HEK293 (cell line): Measurements from ENCODE around the gene SPHK1.

Experiments
- CTCF ChIA-PET: fragments of 350-600 bp; formaldehyde crosslinking; extraction: SDS; loops from one replicate; lab custom pipeline; 2021; ENCODE audit warnings: antibody characterized with exemption; lab: Yijun Ruan, JAX
- POLR2A ChIA-PET: fragments of 300-600 bp; formaldehyde crosslinking; extraction: SDS; loops from one replicate; lab custom pipeline; 2020; ENCODE audit warnings: antibody characterized with exemption, inconsistent platforms; lab: Yijun Ruan, JAX
- H3K27ac ChIP-seq: fragments of 200-500 bp; sonication (Bioruptor generic); 2 replicates; pipeline ENCODE4 v1.5.1; 2014; ENCODE audit warnings: low read depth, low read length, control low read depth, inconsistent platforms; ENCODE audit errors: extremely low read depth
- H3K36me3 ChIP-seq, 2 experiments: fragments of 200-500 bp in 1 of 2; sonication (Bioruptor generic) in 1 of 2; 1 replicate in 1 of 2; 2 replicates in 1 of 2; pipeline ENCODE4 v1.5.1; 2014 to 2017; ENCODE audit warnings: inconsistent platforms in 2 of 2, low read length in 2 of 2; ENCODE audit not compliant: control insufficient read depth in 2 of 2, insufficient read depth in 1 of 2
- H3K4me1 ChIP-seq: fragments of 200-500 bp; sonication (Bioruptor generic); 2 replicates; pipeline ENCODE4 v1.5.1; 2014; ENCODE audit warnings: mild to moderate bottlenecking, low read length, inconsistent platforms; ENCODE audit not compliant: control insufficient read depth, insufficient read depth
- H3K4me3 ChIP-seq: 2 replicates; pipeline ENCODE4 v1.5.1; 2011; ENCODE audit warnings: low read depth, mild to moderate bottlenecking, control low read depth, low read length, moderate library complexity
- H3K9me3 ChIP-seq: fragments of 200-500 bp; sonication (Bioruptor generic); 2 replicates; pipeline ENCODE4 v1.5.1; 2014; ENCODE audit warnings: low read depth, low read length, inconsistent platforms; ENCODE audit not compliant: control insufficient read depth, insufficient read depth
- GLIS2 ChIP-seq: fragments of 450-650 bp; formaldehyde crosslinking; IDR thresholded peaks from 2 replicates; pipeline ENCODE4 v1.5.1; 2016; ENCODE audit warnings: missing biosample characterization, missing genetic modification characterization
- KLF10 ChIP-seq: fragments of 450-650 bp; IDR thresholded peaks from 2 replicates; pipeline ENCODE4 v1.5.1; 2018; ENCODE audit warnings: missing biosample characterization, mild to moderate bottlenecking, missing genetic modification characterization
- PATZ1 ChIP-seq: fragments of 450-650 bp; formaldehyde crosslinking; IDR thresholded peaks from 2 replicates; pipeline ENCODE4 v1.5.1; 2016; ENCODE audit warnings: missing biosample characterization, missing genetic modification characterization
- ZEB2 ChIP-seq: fragments of 450-650 bp; formaldehyde crosslinking; IDR thresholded peaks from 2 replicates; pipeline ENCODE4 v1.5.1; 2016; ENCODE audit warnings: missing biosample characterization, missing genetic modification characterization
- ZFHX2 ChIP-seq: fragments of 450-650 bp; formaldehyde crosslinking; conservative IDR thresholded peaks from 2 replicates; pipeline ENCODE4 v1.5.1; 2016; ENCODE audit warnings: missing biosample characterization, missing genetic modification characterization
- ZNF184 ChIP-seq: fragments of 450-650 bp; IDR thresholded peaks from 2 replicates; pipeline ENCODE4 v1.5.1; 2018; ENCODE audit warnings: missing biosample characterization, mild to moderate bottlenecking, missing genetic modification characterization
- ZNF362 ChIP-seq: fragments of 450-650 bp; formaldehyde crosslinking; IDR thresholded peaks from 2 replicates; pipeline ENCODE4 v1.5.1; 2016; ENCODE audit warnings: missing biosample characterization, missing genetic modification characterization
- ZNF544 ChIP-seq: fragments of 450-650 bp; formaldehyde crosslinking; IDR thresholded peaks from 2 replicates; pipeline ENCODE4 v1.5.0; 2017; ENCODE audit warnings: missing biosample characterization, missing genetic modification characterization
- ZNF561 ChIP-seq: fragments of 450-650 bp; IDR thresholded peaks from 2 replicates; pipeline ENCODE4 v1.5.1; 2018; ENCODE audit warnings: missing biosample characterization, missing genetic modification characterization, borderline replicate concordance
- ZNF600 ChIP-seq: fragments of 450-650 bp; formaldehyde crosslinking; IDR thresholded peaks from 2 replicates; pipeline ENCODE4 v1.5.1; 2016; ENCODE audit warnings: missing biosample characterization, missing genetic modification characterization
- ZNF629 ChIP-seq: fragments of 450-650 bp; formaldehyde crosslinking; IDR thresholded peaks from 2 replicates; pipeline ENCODE4 v1.5.1; 2017; ENCODE audit warnings: missing biosample characterization, missing genetic modification characterization
- TF ChIP-seq, protein P1 (sequence below): fragments of 450-650 bp; formaldehyde crosslinking; IDR thresholded peaks from 2 replicates; pipeline ENCODE4 v1.5.1; 2016; ENCODE audit warnings: missing biosample characterization, missing genetic modification characterization
- TF ChIP-seq, protein P2 (sequence below): fragments of 450-650 bp; formaldehyde crosslinking; IDR thresholded peaks from 2 replicates; pipeline ENCODE4 v1.5.1; 2017; ENCODE audit warnings: missing biosample characterization, missing genetic modification characterization
- TF ChIP-seq, protein P3 (sequence below): fragments of 450-650 bp; formaldehyde crosslinking; conservative IDR thresholded peaks from 2 replicates; pipeline ENCODE4 v1.5.1; 2016; ENCODE audit warnings: low read depth, missing biosample characterization, missing genetic modification characterization
- TF ChIP-seq, protein P4 (sequence below): fragments of 450-650 bp; formaldehyde crosslinking; IDR thresholded peaks from 2 replicates; pipeline ENCODE4 v1.5.1; 2016; ENCODE audit warnings: missing biosample characterization, missing genetic modification characterization

SPHK1 gene

DNA sequence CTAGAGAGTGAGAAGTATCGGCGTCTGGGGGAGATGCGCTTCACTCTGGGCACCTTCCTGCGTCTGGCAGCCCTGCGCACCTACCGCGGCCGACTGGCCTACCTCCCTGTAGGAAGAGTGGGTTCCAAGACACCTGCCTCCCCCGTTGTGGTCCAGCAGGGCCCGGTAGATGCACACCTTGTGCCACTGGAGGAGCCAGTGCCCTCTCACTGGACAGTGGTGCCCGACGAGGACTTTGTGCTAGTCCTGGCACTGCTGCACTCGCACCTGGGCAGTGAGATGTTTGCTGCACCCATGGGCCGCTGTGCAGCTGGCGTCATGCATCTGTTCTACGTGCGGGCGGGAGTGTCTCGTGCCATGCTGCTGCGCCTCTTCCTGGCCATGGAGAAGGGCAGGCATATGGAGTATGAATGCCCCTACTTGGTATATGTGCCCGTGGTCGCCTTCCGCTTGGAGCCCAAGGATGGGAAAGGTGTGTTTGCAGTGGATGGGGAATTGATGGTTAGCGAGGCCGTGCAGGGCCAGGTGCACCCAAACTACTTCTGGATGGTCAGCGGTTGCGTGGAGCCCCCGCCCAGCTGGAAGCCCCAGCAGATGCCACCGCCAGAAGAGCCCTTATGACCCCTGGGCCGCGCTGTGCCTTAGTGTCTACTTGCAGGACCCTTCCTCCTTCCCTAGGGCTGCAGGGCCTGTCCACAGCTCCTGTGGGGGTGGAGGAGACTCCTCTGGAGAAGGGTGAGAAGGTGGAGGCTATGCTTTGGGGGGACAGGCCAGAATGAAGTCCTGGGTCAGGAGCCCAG, 2.8 kb downstream of the SPHK1 start:
- TF ChIP-seq, protein P1, sequence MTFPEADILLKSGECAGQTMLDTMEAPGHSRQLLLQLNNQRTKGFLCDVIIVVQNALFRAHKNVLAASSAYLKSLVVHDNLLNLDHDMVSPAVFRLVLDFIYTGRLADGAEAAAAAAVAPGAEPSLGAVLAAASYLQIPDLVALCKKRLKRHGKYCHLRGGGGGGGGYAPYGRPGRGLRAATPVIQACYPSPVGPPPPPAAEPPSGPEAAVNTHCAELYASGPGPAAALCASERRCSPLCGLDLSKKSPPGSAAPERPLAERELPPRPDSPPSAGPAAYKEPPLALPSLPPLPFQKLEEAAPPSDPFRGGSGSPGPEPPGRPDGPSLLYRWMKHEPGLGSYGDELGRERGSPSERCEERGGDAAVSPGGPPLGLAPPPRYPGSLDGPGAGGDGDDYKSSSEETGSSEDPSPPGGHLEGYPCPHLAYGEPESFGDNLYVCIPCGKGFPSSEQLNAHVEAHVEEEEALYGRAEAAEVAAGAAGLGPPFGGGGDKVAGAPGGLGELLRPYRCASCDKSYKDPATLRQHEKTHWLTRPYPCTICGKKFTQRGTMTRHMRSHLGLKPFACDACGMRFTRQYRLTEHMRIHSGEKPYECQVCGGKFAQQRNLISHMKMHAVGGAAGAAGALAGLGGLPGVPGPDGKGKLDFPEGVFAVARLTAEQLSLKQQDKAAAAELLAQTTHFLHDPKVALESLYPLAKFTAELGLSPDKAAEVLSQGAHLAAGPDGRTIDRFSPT (tag by site-specific recombination) = 0 out of 2 replicates have a peak, but pooled peaks have one; percentile 23
- TF ChIP-seq ZNF600 = peak; percentile 14; the same call in 1 of the 2 replicates
- TF ChIP-seq ZNF561 (tag by site-specific recombination) = no peak
- TF ChIP-seq, all 188 proteins: peak for 2
- ChIA-PET CTCF (interaction anchor here (0.6 to 4.7 kb wide), 17 partner anchors 10 to 293 kb away, joined by 3 to 68 read pairs (median 5); partner anchors contain the start of gene PRPSAP1), POLR2A (interaction anchor here (0.5 to 1.3 kb wide), 2 partner anchors 33 to 275 kb away, joined by 3 to 5 read pairs; partner anchors contain the start of gene PRPSAP1)
- no peak overlapping the region for H3K27ac ChIP-seq
- no peaks in the 10 kb centered on the region for H3K9me3 ChIP-seq
- peaks cover 8% of the 10 kb centered on the region; the same call in 1 of the 2 replicates for H3K4me1 ChIP-seq
- peaks cover 0 to 49% of the 10 kb centered on the region in 2 experiments; a peak in 2 of 3 replicates for H3K36me3 ChIP-seq
- no peak overlapping the region for H3K4me3 ChIP-seq

DNA sequence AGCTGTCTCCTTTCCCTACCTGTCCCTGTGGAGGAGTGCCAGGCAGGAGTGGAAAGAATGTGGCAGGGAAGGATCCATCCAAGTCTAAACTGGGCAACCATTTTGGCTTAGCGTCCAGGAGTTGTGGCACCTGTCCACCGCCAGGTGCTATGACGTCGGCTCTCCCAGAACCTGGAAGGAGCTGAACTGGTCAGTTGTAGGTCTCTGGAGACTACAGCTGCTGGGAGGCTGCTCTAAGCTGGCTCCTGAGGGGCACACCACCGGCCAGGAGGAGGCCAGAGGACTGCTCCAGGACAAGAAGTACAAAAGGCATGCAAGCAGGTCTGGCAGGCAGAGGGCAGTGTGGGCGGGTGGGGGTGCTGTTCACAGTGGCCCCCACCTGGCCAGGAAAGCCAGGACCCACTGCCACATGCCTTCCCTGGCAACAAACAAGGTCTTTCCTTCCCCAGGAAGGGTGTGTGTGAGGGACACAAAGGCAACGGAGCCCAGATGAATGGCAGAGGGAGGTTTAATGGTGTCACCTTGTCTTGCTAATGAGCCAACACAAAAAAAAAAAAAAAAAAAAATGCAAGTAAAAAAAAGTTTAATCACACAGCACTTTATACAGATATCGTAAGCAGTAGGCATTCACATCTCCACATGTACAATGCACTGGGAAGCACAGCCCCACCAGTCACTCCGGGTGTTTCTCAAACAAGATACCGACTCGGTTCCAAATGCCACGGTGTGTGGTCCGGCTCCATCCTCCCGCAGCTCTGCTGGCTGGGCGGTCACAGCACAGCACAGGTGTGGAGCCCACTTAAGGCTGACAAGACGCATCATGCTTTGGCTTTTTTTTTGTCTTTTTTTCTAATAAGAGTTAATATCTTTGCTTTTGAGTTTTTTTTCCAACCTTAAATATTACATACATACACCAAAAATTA, 4.8 kb downstream of the SPHK1 start:
- ChIA-PET POLR2A (interaction anchor here (0.7 to 1.5 kb wide), 3 partner anchors 35 to 480 kb away, joined by 3 to 6 read pairs (median 5); partner anchors contain the start of gene PRPSAP1), CTCF (interaction anchor here (0.5 to 1.7 kb wide), 10 partner anchors 9 to 1827 kb away, joined by 3 to 9 read pairs (median 4); no protein-coding TSS in a partner anchor)
- Histone ChIP-seq H3K27ac (no peak overlapping the region), H3K36me3 (peaks cover 0 to 58% of the 10 kb centered on the region in 2 experiments; a peak in 2 of 3 replicates), H3K4me3 (no peak overlapping the region), H3K9me3 (no peaks in the 10 kb centered on the region), H3K4me1 (peaks cover 4% of the 10 kb centered on the region; the same call in 1 of the 2 replicates)
- TF ChIP-seq, protein P2, sequence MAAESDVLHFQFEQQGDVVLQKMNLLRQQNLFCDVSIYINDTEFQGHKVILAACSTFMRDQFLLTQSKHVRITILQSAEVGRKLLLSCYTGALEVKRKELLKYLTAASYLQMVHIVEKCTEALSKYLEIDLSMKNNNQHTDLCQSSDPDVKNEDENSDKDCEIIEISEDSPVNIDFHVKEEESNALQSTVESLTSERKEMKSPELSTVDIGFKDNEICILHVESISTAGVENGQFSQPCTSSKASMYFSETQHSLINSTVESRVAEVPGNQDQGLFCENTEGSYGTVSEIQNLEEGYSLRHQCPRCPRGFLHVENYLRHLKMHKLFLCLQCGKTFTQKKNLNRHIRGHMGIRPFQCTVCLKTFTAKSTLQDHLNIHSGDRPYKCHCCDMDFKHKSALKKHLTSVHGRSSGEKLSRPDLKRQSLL (tag by site-specific recombination) = no peak
- TF ChIP-seq ZNF544 (tag by site-specific recombination) = no peak
- TF ChIP-seq KLF10 (tag by site-specific recombination) = no peak
- TF ChIP-seq ZEB2 (tag by site-specific recombination) = no peak
- TF ChIP-seq, protein P3, sequence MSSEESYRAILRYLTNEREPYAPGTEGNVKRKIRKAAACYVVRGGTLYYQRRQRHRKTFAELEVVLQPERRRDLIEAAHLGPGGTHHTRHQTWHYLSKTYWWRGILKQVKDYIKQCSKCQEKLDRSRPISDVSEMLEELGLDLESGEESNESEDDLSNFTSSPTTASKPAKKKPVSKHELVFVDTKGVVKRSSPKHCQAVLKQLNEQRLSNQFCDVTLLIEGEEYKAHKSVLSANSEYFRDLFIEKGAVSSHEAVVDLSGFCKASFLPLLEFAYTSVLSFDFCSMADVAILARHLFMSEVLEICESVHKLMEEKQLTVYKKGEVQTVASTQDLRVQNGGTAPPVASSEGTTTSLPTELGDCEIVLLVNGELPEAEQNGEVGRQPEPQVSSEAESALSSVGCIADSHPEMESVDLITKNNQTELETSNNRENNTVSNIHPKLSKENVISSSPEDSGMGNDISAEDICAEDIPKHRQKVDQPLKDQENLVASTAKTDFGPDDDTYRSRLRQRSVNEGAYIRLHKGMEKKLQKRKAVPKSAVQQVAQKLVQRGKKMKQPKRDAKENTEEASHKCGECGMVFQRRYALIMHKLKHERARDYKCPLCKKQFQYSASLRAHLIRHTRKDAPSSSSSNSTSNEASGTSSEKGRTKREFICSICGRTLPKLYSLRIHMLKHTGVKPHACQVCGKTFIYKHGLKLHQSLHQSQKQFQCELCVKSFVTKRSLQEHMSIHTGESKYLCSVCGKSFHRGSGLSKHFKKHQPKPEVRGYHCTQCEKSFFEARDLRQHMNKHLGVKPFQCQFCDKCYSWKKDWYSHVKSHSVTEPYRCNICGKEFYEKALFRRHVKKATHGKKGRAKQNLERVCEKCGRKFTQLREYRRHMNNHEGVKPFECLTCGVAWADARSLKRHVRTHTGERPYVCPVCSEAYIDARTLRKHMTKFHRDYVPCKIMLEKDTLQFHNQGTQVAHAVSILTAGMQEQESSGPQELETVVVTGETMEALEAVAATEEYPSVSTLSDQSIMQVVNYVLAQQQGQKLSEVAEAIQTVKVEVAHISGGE (tag by site-specific recombination) = no peak
- TF ChIP-seq PATZ1 (tag by site-specific recombination) = peak; percentile 61
- TF ChIP-seq GLIS2 = 0 out of 2 replicates have a peak, but pooled peaks have one; percentile 32
- no peak for TF ChIP-seq ZNF629 (tag by site-specific recombination)
- TF ChIP-seq ZNF184 (tag by site-specific recombination) = no peak
- peak; percentile 86 for TF ChIP-seq ZNF362 (tag by site-specific recombination)
- peak; percentile 35; the same call in 1 of the 2 replicates for TF ChIP-seq ZFHX2 (tag by site-specific recombination)
- TF ChIP-seq, protein P4, sequence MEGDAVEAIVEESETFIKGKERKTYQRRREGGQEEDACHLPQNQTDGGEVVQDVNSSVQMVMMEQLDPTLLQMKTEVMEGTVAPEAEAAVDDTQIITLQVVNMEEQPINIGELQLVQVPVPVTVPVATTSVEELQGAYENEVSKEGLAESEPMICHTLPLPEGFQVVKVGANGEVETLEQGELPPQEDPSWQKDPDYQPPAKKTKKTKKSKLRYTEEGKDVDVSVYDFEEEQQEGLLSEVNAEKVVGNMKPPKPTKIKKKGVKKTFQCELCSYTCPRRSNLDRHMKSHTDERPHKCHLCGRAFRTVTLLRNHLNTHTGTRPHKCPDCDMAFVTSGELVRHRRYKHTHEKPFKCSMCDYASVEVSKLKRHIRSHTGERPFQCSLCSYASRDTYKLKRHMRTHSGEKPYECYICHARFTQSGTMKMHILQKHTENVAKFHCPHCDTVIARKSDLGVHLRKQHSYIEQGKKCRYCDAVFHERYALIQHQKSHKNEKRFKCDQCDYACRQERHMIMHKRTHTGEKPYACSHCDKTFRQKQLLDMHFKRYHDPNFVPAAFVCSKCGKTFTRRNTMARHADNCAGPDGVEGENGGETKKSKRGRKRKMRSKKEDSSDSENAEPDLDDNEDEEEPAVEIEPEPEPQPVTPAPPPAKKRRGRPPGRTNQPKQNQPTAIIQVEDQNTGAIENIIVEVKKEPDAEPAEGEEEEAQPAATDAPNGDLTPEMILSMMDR = peak; percentile 60
